Measurements from ENCODE around the gene CCDC171. TPM values are rescaled to one million over a fixed set of nuclear protein-coding genes. Genes with fewer than 3 reads are reported as not detected.

The CCDC171 gene
- total RNA-seq, 1 experiment from 2014 or later = 2.8 TPM

DNA sequence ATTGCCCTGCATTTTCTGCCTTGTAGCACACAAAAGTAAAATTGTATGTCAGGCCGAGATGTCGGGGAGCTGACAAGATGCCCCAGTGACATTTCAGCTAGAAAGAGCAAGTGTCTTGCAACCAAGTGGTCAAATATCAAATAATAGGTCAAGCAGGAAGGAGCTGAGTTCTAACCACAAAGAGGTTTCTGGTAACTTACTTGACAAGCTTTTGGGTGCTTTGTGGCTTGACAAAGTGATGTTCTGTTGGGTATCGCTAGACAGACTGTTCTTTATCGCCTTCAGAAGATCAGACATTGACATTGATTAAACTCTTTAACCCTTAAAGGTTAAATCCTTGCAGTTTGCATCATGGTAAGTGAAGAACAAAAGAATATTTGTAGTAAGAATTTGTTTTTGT is 419.9 kb downstream of the CCDC171 start:
- TF ChIP-seq MYBL2 (CRISPR knock-in tag; IDR thresholded peaks at IDR 0.05) (no peak), CBFB (CRISPR knock-in tag; IDR thresholded peaks at IDR 0.05; ENCODE audit: low read depth) (no peak), USF1 (CRISPR knock-in tag; IDR thresholded peaks at IDR 0.05) (no peak), AR (CRISPR knock-in tag; IDR thresholded peaks at IDR 0.05) (no peak), EMX1 (CRISPR knock-in tag; IDR thresholded peaks at IDR 0.05) (no peak), ELF4 (CRISPR knock-in tag; IDR thresholded peaks at IDR 0.05; ENCODE audit: low read depth) (no peak), NFE2L1 (CRISPR knock-in tag; IDR thresholded peaks at IDR 0.05) (no peak), ZNF263 (CRISPR knock-in tag; IDR thresholded peaks at IDR 0.05; ENCODE audit: low read depth) (no peak), RORB (CRISPR knock-in tag; IDR thresholded peaks at IDR 0.05) (no peak), TP53 (CRISPR knock-in tag; IDR thresholded peaks at IDR 0.05) (no peak), MXD4 (CRISPR knock-in tag; IDR thresholded peaks at IDR 0.05; ENCODE audit: borderline replicate concordance) (no peak)
- TF ChIP-seq, protein P1, sequence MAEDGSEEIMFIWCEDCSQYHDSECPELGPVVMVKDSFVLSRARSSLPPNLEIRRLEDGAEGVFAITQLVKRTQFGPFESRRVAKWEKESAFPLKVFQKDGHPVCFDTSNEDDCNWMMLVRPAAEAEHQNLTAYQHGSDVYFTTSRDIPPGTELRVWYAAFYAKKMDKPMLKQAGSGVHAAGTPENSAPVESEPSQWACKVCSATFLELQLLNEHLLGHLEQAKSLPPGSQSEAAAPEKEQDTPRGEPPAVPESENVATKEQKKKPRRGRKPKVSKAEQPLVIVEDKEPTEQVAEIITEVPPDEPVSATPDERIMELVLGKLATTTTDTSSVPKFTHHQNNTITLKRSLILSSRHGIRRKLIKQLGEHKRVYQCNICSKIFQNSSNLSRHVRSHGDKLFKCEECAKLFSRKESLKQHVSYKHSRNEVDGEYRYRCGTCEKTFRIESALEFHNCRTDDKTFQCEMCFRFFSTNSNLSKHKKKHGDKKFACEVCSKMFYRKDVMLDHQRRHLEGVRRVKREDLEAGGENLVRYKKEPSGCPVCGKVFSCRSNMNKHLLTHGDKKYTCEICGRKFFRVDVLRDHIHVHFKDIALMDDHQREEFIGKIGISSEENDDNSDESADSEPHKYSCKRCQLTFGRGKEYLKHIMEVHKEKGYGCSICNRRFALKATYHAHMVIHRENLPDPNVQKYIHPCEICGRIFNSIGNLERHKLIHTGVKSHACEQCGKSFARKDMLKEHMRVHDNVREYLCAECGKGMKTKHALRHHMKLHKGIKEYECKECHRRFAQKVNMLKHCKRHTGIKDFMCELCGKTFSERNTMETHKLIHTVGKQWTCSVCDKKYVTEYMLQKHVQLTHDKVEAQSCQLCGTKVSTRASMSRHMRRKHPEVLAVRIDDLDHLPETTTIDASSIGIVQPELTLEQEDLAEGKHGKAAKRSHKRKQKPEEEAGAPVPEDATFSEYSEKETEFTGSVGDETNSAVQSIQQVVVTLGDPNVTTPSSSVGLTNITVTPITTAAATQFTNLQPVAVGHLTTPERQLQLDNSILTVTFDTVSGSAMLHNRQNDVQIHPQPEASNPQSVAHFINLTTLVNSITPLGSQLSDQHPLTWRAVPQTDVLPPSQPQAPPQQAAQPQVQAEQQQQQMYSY (CRISPR knock-in tag; IDR thresholded peaks at IDR 0.05) = no peak
- Mint-ChIP-seq H3K27ac (no peak overlapping the region), H3K27me3 (ENCODE audit: low read depth) (no peaks in the 10 kb centered on the region), H3K4me1 (no peaks in the 10 kb centered on the region), H3K9me3 (no peaks in the 10 kb centered on the region), H3K4me3 (no peak overlapping the region), H3K36me3 (no peaks in the 10 kb centered on the region)
- POLR2A ChIA-PET = no interaction called here
- DNase-seq (ENCODE audit: low spot score) = no peak
- no peak for ATAC-seq
- CTCF ChIA-PET = no interaction called here

DNA sequence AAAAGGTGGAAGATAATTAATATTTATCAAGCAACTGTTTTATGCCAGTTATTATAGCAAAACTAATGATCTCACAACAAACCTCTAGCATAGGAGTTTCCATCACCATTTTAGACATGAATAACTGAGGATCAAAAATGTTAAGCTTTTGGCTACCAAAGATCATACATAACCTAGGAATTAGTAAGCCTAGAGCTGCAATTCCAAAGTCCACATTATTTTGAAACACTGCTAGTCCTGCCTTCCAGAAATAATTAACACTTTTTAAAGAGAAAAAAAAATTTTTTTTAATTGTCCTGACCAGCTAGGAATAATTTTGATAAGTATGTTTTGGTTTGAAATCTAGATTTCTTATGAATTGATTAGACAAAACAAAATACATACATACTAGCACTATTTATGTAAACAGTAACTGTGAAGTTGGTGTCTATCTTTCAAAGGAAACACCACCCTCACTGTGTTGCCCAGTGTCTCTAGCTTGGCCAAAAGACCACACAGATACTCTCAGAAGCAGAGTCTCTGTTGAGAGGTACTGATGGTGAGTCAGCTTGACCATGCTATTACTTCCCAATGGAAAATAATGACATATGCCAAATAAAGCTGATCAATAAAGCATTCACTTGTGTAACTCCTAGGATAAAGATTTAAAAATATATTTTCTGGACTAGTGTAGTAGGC is 422.4 kb downstream of the CCDC171 start:
- Mint-ChIP-seq H3K9me3 (no peaks in the 10 kb centered on the region), H3K4me1 (no peaks in the 10 kb centered on the region), H3K27me3 (ENCODE audit: low read depth) (no peaks in the 10 kb centered on the region), H3K36me3 (no peaks in the 10 kb centered on the region), H3K27ac (no peak overlapping the region), H3K4me3 (no peak overlapping the region)
- no peak for DNase-seq (ENCODE audit: low spot score)
- TF ChIP-seq FOXP1 (CRISPR knock-in tag; IDR thresholded peaks at IDR 0.05; ENCODE audit: borderline replicate concordance) = no peak
- TF ChIP-seq GABPB1 (CRISPR knock-in tag; IDR thresholded peaks at IDR 0.05) = no peak
- TF ChIP-seq ZNF138 (CRISPR knock-in tag; conservative IDR thresholded peaks at IDR 0.05) = no peak
- TF ChIP-seq E2F4 (CRISPR knock-in tag; IDR thresholded peaks at IDR 0.05; ENCODE audit: borderline replicate concordance, low read depth) = no peak
- no peak for TF ChIP-seq ZSCAN18 (CRISPR knock-in tag; IDR thresholded peaks at IDR 0.05)
- TF ChIP-seq ZNF396 (CRISPR knock-in tag; IDR thresholded peaks at IDR 0.05; ENCODE audit: borderline replicate concordance) = no peak
- no peak for TF ChIP-seq ZBTB21 (CRISPR knock-in tag; IDR thresholded peaks at IDR 0.05; ENCODE audit: borderline replicate concordance)
- no peak for TF ChIP-seq ETV6 (CRISPR knock-in tag; IDR thresholded peaks at IDR 0.05)
- POLR2A ChIA-PET = no interaction called here
- CTCF ChIA-PET = no interaction called here
- ATAC-seq = no peak
